SU-DHL-6 (cell line): ENCODE results near the gene CORO2A.

Experiments used
- EZH2phosphoT487 ChIP-seq: fragments of 200-600 bp; sonication (generic), shearing (Covaris generic); conservative IDR thresholded peaks from 2 replicates; pipeline ENCODE4 v1.6.1; 2018; ENCODE audit warnings: mild to moderate bottlenecking, antibody characterized with exemption, low read length, moderate library complexity, mixed read lengths
- TF ChIP-seq, protein P1 (sequence below): fragments of 200-600 bp; sonication (generic); IDR thresholded peaks from one replicate; pipeline ENCODE4 v1.5.1; 2017; ENCODE audit warnings: antibody characterized with exemption, mild to moderate bottlenecking, low read length, moderate library complexity; ENCODE audit not compliant: insufficient read depth, poor library complexity, severe bottlenecking

DNA sequence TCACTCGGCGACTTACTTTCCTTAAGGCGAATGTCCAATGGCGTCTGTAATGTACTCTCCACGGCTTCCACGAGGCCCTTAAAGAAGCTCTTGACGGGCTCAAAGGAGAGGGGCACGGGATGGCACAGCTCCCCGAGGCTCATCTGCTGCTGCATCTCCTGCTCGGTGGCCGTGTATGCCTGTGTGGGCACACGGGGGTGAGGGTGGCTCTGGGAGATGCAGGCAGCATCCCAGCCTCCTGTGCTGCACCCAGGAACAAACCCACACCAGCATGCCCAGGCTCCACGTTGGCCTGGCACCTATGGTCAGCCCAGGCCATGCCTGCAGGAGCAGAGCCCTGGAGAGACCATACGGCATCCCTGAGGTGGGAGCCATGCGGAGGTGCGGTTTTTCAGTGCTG, 97.6 kb downstream of the CORO2A start:
- TF ChIP-seq, protein P1, sequence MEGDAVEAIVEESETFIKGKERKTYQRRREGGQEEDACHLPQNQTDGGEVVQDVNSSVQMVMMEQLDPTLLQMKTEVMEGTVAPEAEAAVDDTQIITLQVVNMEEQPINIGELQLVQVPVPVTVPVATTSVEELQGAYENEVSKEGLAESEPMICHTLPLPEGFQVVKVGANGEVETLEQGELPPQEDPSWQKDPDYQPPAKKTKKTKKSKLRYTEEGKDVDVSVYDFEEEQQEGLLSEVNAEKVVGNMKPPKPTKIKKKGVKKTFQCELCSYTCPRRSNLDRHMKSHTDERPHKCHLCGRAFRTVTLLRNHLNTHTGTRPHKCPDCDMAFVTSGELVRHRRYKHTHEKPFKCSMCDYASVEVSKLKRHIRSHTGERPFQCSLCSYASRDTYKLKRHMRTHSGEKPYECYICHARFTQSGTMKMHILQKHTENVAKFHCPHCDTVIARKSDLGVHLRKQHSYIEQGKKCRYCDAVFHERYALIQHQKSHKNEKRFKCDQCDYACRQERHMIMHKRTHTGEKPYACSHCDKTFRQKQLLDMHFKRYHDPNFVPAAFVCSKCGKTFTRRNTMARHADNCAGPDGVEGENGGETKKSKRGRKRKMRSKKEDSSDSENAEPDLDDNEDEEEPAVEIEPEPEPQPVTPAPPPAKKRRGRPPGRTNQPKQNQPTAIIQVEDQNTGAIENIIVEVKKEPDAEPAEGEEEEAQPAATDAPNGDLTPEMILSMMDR = no peak
- TF ChIP-seq EZH2phosphoT487 = no peak
